NB4 (cell line): ENCODE data around the gene SPDYE8.
"Not testable (repeated sequence)": the region's sequence is repeated elsewhere in the genome, so short reads cannot be mapped to it uniquely, and the experiment has no call there.

Source experiments
- CTCF ChIP-seq: IDR thresholded peaks from one replicate; pipeline ENCODE4 v1.5.1; 2012; ENCODE audit warnings: low read depth, low read length
- MYC ChIP-seq: IDR thresholded peaks from 2 replicates; pipeline ENCODE4 v1.6.1; 2011; ENCODE audit warnings: low read depth, low read length
- POLR2A ChIP-seq: IDR thresholded peaks from 2 replicates; pipeline ENCODE4 v1.6.1; 2011; ENCODE audit warnings: mild to moderate bottlenecking; ENCODE audit not compliant: insufficient read length; ENCODE audit errors: extremely low read depth

GRCh38 chr7:72995484-72995883, 34.1 kb downstream of the SPDYE8 start:
- TF ChIP-seq CTCF, POLR2A, MYC: not testable (repeated sequence)
